IPS-11a (cell line): ENCODE data around the gene CDC42EP1.
"Not testable (repeated sequence)": the region's sequence is repeated elsewhere in the genome, so short reads cannot be mapped to it uniquely, and the experiment has no call there.

Source experiments
- H3K4me3 ChIP-seq: one replicate; pipeline ENCODE4 v1.5.1; 2013; ENCODE audit warnings: low read depth, low read length, control low read depth

CDC42EP1 gene

GRCh38 chr22:37575490-37576003 is 15.3 kb downstream of the CDC42EP1 start:
- no peak overlapping the region for H3K4me3 ChIP-seq

- H3K4me3 ChIP-seq = no peak overlapping the region
These were observed 17.7 kb downstream of the CDC42EP1 start for GRCh38 chr22:37578002-37578401.

- H3K4me3 ChIP-seq = no peak overlapping the region
These were observed 21.2 kb downstream of the CDC42EP1 start for GRCh38 chr22:37581504-37581903.

DNA sequence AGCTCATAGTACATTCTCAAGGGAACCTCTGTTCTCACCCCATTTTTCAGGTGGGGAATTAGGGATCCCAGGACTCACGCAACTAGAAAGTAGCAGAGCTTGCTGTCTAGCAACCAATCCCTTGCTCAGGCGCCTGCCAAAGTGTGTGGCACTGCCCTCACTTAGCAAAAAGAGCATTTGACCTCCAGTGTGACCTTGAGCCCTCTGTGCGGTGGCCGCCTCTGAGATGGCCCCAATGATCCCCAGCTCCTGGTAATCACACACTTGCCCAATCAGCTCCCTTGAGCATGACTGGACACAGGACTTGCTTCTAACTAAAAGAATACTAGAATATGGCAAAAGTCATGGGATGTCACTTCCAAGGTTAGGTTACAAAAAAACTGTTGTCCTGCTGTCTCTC is 22.2 kb downstream of the CDC42EP1 start:
- H3K4me3 ChIP-seq = no peak overlapping the region

DNA sequence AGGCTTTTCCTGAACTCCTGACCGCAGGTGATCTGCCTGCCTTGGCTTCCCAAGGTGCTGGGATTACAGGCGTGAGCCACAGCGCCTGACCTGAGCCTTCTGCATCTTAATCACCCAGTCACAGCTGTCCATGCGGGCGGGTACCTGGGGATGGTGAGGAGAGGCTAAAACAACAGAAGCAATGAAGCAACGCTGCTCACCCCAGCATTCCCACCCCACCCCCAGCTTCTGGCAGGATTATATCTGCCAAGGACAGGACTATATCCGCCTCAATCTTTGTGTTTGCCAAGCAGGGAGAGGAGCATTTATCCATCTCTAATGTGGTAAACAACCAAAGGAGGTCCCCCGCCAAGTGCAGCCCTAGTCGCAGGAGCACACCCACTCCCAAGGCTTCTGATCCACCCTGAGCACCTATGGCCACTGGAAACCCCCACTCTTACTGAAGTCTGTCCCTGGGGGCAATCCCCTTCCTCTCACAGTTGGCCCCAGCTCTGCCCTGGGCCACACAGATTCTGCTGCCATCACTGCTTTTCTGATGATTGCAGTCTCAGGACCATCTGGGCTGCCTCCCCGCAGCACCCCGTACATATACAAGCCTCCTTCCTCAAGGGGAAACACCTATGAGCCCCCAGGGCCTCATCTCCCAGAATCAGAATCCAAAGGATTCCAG is 28.4 kb downstream of the CDC42EP1 start:
- H3K4me3 ChIP-seq = no peak overlapping the region

DNA sequence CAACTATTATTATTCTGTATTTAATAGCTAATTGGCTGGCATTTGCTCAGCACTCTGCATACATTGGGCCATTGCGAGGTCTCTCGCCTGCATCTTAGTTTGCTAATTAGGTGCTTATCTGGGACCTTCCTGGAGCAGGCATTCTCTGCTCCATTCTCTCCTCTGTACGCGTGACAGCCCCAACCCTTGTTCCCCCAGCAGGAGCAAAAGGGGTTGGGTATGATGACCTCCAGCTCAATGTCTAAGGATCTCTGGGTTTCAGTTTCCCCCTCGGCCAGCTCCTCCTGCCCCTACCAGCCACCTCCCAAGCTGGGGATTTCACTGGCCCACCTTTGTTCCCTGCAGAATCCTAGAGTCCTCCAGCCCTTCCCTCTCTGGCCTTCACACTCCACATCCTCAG is 29.4 kb downstream of the CDC42EP1 start:
- no peak overlapping the region for H3K4me3 ChIP-seq

- H3K4me3 ChIP-seq = not testable (repeated sequence)
These were observed 30.8 kb downstream of the CDC42EP1 start for GRCh38 chr22:37591081-37591480.

DNA sequence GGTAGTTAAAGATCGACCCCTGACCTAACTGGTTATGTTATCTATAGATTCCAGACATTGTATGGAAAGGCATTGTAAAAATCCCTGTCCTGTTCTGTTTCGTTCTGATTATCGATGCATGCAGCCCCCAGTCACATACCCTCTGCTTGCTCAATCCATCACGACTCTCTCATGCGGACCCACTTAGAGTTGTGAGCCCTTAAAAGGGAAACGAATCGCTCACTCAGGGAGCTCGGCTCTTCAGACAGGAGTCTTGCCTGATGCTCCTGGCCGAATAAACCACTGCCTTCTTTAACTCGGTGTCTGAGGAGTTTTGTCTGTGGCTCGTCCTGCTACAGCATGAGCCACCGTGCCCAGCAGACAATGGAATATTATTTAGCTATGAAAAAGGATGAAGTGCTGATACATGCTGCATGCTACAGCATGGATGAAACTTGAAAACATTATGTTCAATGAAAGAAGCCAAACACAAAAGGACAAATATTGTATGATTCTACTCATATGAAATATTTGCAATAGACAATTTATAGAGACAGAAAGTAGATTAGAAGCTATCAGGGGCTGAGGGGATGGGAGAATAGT is 31.6 kb downstream of the CDC42EP1 start:
- no peak overlapping the region for H3K4me3 ChIP-seq

DNA sequence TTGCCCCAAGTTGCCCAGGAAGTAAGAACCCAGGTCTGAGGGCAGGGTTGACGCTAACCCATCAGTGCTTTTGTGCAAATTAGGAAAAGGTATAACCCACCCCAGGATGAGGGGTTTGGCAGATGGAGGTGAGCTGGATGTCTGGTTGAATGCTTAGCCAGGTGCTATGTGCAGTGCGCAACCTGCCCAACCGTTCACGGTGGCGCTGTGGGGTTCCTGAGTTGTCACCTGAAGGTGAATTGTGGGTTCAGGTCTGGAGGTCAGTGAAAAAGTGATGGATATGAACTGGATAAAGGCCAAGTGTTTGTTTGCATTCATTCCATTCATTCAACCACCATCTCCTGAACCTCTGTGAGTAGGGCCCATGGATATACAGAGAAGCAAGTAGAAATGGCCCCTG is 34.0 kb downstream of the CDC42EP1 start:
- no peak overlapping the region for H3K4me3 ChIP-seq

DNA sequence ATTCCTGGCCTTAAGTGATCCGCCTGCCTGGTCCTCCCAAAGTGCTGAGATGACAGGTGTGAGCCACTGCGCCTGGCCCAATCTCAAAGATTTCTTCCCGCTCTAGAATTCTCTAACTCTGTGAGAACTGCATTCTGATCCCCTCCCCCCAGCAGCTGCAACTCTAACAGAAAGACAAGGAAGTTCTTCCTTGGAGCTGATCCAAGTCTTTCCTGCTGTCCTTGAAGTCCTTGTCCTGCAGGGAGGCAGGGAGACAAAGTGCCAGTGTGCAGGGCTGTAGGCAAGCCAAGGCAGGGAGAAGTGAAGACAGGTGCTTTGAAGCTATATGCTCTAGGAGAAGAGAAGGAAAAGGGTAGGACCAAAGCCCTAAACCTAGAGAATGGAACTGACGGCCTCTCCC is 38.9 kb downstream of the CDC42EP1 start:
- no peak overlapping the region for H3K4me3 ChIP-seq

DNA sequence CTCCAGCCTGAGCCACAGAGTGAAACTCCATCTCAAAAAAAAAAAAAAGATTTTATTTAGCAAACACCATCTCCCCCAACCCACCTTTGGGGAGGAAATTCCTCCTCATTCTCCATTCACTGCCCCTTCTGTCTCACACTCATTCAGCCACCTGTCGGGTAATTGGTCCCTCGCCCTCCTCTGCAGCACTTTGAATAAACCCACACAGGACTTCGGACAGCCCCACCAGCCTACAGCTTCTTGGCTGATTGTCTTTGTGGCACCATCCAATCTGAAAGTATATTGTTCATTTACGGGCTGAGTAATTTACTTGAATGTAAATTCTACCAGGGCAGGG is 40.9 kb downstream of the CDC42EP1 start:
- no peak overlapping the region for H3K4me3 ChIP-seq

DNA sequence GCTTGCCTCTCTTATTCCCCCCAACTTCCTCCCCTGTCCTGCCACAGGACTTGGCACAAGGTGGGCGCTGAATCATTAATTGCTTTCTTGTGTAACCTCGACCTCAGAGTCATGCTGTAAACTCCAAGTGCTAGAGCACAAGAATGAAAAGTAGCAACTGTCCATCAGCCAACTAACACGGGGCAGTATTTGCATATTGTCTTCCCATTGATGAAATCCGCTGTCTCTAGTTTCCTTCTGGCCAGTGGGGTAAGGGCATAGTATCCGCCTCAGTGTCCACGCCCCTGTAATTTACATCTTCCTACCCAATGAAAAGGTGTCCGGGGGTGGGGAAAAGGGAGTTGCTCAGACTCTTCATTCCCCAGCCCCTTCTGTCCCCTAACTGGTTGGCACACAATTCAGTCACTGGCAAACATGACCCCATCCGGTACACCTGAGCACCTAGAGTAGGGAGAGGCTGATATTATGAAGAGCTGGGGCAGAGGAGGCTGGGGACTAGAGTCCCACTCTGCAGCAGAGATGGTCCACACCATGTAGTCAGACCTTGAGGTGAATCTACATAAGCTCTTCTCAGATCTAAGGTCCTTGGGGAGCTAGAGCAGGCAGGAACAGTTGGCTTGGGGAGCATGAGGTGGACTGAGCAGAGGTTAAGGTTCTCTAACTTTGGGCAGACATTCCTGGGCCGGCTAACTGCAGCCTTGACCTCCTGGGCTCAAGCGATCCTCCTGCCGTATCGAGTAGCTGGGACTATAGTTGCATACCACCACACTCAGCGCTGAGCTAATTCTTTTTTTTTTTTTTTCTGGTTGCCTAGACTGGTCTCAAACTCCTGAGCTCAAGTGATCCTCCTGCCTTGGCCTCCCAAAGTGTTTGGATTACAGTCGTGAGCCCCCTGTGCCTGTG is 41.5 kb downstream of the CDC42EP1 start:
- no peak overlapping the region for H3K4me3 ChIP-seq

- not testable (repeated sequence) for H3K4me3 ChIP-seq
These were observed 42.4 kb downstream of the CDC42EP1 start for GRCh38 chr22:37602546-37603277.

DNA sequence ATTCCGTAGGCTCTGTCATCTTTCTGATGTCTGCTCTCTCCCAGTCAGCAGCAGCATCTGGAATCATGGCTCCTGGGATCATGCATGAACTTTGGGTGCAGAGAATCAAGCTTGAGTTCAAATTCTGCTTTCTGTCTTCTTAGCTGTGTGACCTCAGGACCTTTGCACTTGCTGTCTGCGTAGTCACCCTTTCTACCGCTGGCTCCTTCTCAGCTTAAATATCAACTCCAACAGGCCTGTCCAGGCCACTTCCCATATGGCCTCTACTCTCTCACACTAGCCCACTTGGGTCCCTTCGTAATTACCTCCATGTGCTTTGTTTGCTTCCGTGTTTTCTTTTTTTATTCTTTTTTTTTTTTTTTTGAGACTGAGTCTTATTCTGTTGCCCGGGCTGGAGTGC is 43.8 kb downstream of the CDC42EP1 start:
- H3K4me3 ChIP-seq = no peak overlapping the region

GRCh38 chr22:37604875-37605274 is 44.6 kb downstream of the CDC42EP1 start:
- no peak overlapping the region for H3K4me3 ChIP-seq

DNA sequence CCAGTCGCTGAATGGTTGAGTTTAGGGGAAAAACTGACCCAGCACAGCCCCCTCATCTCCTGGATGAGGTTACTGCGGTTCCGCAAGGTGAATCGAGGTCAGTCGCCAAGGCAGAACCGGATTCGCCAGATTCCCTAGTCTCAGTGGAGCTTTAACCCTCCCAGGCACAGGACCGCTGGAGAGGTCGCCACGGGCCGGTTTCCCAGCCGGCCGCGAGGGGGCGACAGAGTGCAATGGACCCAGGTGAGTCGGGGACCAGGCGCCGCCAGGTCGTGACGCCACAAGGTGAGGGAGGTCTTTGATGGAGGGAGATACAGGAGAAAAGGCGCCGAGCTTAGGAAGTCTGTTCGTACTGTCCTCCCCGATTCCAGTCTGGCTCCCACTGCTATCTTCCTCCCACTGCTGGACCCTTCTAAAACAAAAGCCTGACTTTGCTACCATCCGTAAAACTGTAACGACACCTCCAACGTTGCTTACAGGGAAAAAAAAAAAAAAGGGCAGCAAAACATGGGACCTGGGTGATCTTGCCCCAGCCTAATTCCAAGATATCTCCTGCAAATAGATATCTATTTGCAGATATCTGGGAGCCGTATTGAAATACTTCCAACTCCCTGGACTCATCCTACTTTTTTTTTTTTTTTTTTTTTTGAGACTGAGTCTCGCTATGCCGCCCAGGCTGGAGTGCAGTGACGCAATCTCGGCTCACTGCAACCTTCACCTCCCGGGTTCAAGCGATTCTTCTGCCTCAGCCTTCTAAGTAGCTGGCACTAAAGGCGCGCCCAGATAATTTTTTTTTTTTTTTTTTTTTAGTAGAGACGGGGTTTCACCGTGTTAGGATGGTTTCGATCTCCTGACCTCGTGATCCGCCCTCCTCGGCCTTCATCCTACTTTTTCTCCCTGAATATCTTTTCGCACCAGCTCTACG is 47.0 kb downstream of the CDC42EP1 start:
- H3K4me3 ChIP-seq = peak overlapping the region; percentile 57

- H3K4me3 ChIP-seq = peak overlapping the region; percentile 55
These were observed 47.7 kb downstream of the CDC42EP1 start for GRCh38 chr22:37607935-37608476.

DNA sequence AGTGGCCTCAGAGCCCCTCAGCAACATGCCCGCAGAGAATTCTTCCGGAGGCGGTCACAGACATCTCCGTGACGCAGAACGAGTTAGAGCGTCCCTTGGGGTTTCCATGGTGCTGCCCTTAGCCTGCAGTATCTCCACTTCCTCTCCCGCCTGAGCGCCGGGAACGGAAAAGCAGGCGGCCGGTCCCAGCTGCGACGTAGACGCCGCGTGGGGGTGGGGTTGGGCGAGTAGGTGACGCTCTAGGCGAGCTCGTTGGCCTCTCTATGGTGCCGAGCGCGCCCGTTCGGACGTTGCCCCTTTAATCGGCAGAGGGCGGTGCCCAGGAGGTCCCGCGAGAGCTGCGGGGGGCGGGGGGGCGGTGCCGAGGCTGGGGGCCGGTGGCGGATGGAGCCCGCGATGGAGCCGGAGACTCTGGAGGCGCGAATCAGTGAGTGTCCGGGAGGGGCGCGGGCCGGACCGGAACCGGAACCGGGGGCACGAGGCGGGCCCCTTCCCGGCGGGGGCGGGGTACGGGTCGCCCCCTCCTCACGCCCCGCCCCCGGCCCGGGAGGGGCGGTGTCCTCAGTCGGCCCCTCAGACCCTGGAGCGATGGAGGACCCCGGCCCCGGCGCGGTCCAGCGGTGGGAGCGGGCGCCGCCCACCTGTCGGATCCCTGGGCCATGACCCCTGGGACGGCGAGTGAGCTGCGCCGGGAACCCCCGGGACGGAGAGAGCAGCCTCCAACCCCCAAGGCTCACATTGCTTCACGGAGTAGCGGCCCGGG is 48.4 kb downstream of the CDC42EP1 start, which contains the start of gene GGA1:
GGA1 (plus strand) TSS at position 358 of the 763 bp plus-strand sequence; CDS start at position 385, 27 bp downstream.
- H3K4me3 ChIP-seq = peak within 1 kb of the TSS; percentile 91
